KMS-11 (cell line): ENCODE data around the gene IGSF5.

ENCODE experiments used
- H2AFZ ChIP-seq: fragments of 200-600 bp; sonication (generic); 2 replicates; pipeline ENCODE4 v1.6.1; 2016; ENCODE audit warnings: antibody characterized with exemption, mixed run types, low read depth
- H3K27ac ChIP-seq: fragments of 200-600 bp; sonication (generic); 2 replicates; pipeline ENCODE4 v1.6.1; 2016; ENCODE audit warnings: mild to moderate bottlenecking, mixed run types
- H3K27me3 ChIP-seq: fragments of 200-600 bp; sonication (generic); 2 replicates; pipeline ENCODE4 v1.6.1; 2017; ENCODE audit warnings: mild to moderate bottlenecking, low read depth, mixed run types, moderate library complexity; ENCODE audit not compliant: insufficient read depth
- H3K36me3 ChIP-seq: fragments of 200-600 bp; sonication (generic); 2 replicates; pipeline ENCODE4 v1.6.1; 2017; ENCODE audit warnings: mild to moderate bottlenecking, mixed run types; ENCODE audit not compliant: insufficient read depth
- H3K4me1 ChIP-seq: fragments of 200-600 bp; sonication (generic); 2 replicates; pipeline ENCODE4 v1.6.1; 2016; ENCODE audit warnings: mild to moderate bottlenecking, low read depth, mixed run types; ENCODE audit not compliant: poor library complexity, severe bottlenecking
- H3K4me2 ChIP-seq: fragments of 200-600 bp; sonication (generic); 2 replicates; pipeline ENCODE4 v1.7.0; 2016; ENCODE audit warnings: mild to moderate bottlenecking, mixed run types
- H3K4me3 ChIP-seq: fragments of 200-600 bp; sonication (generic); IDR thresholded peaks from 2 replicates; pipeline ENCODE4 v1.6.1; 2017; ENCODE audit warnings: low read depth, low read length, mixed read lengths; ENCODE audit not compliant: insufficient read depth
- H3K79me2 ChIP-seq: fragments of 200-600 bp; sonication (generic); 2 replicates; pipeline ENCODE4 v1.6.1; 2016; ENCODE audit warnings: low read depth, mixed run types; ENCODE audit not compliant: insufficient read depth
- H3K9ac ChIP-seq: fragments of 200-600 bp; sonication (generic); 2 replicates; pipeline ENCODE4 v1.6.1; 2016; ENCODE audit warnings: mild to moderate bottlenecking, mixed run types
- H4K20me1 ChIP-seq: fragments of 200-600 bp; sonication (generic); 2 replicates; pipeline ENCODE4 v1.6.1; 2016; ENCODE audit warnings: mild to moderate bottlenecking, mixed run types; ENCODE audit not compliant: insufficient read depth
- CTCF ChIP-seq: fragments of 200-600 bp; sonication (generic); conservative IDR thresholded peaks from 2 replicates; pipeline ENCODE4 v1.6.1; 2017; ENCODE audit warnings: low read depth, mild to moderate bottlenecking, antibody characterized with exemption, low read length, moderate library complexity, mixed read lengths

Gene IGSF5

DNA sequence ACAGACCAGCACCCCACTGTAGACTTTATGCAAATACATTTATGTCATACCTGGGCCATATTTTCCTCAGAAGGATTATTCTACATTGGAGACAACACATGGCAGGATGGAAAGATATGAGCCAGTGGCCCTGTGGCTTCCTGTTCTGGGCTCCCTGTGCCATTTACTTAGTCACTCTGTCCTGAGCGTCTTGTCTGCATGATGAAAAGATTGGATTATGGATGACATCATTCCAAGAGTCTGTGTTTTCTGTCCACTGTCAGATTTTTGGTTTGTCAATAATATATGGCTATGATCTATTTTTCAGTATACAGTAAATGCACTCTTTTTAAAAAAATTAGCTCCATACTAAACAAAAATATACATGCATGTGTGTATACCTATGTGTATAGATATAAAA is 30.8 kb downstream of the IGSF5 start:
- no peak overlapping the region for H3K27ac ChIP-seq
- no peak overlapping the region for H3K9ac ChIP-seq
- no peaks in the 10 kb centered on the region for H3K36me3 ChIP-seq
- H3K4me2 ChIP-seq: no peak overlapping the region
- H3K4me1 ChIP-seq: no peaks in the 10 kb centered on the region
- no peaks in the 10 kb centered on the region for H3K27me3 ChIP-seq
- H3K4me3 ChIP-seq: no peak overlapping the region
- no peak overlapping the region for H2AFZ ChIP-seq
- TF ChIP-seq CTCF: no peak
- no peaks in the 10 kb centered on the region for H4K20me1 ChIP-seq
- no peaks in the 10 kb centered on the region for H3K79me2 ChIP-seq

DNA sequence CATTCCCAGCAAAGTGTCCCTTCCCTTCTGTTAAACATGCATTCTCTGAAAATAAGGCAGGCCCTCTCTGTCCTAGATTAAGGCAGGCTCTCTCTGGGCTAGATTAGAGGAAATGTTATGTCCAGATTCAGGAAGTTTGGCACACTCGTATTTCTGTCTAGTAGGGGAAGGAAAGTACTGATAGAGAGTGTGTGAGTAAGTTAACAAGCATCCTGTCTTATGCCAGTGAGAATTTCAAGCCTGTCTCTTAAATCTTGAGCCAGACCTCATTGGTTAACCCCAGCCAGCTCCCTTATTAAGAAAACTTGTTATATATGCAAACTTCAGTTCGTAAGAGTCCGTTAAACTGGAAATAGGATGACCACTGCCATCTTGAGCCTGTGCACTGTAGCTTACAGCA is 31.6 kb downstream of the IGSF5 start:
- H3K4me2 ChIP-seq: no peak overlapping the region
- H3K9ac ChIP-seq: no peak overlapping the region
- no peaks in the 10 kb centered on the region for H3K79me2 ChIP-seq
- no peaks in the 10 kb centered on the region for H3K27me3 ChIP-seq
- H3K36me3 ChIP-seq: no peaks in the 10 kb centered on the region
- no peak overlapping the region for H3K27ac ChIP-seq
- no peak overlapping the region for H2AFZ ChIP-seq
- no peaks in the 10 kb centered on the region for H4K20me1 ChIP-seq
- H3K4me3 ChIP-seq: no peak overlapping the region
- no peaks in the 10 kb centered on the region for H3K4me1 ChIP-seq
- no peak for TF ChIP-seq CTCF

DNA sequence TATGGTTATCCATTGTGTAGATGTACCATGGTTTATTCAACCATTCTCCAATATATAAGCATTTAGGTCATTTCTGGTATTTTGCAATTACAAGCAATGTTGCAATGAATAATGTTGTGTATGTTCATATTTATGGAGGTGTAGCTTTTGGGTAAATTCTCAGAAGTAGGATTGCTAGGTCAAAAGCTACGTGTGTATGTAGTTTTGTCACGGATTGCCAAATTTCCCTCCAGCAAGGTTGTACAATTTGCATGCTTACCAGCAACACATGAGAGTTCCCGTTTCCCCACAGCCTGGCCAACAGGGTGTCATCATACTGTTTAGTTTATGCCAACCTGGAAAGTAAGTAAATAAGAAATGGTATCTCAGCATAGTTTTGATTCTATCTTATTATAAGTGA is 36.3 kb downstream of the IGSF5 start:
- Histone ChIP-seq H2AFZ (no peak overlapping the region), H3K36me3 (no peaks in the 10 kb centered on the region), H3K27ac (no peak overlapping the region), H4K20me1 (no peaks in the 10 kb centered on the region), H3K27me3 (no peaks in the 10 kb centered on the region), H3K4me2 (no peak overlapping the region), H3K79me2 (no peaks in the 10 kb centered on the region), H3K4me1 (no peaks in the 10 kb centered on the region), H3K9ac (no peak overlapping the region), H3K4me3 (no peak overlapping the region)
- TF ChIP-seq CTCF: no peak

DNA sequence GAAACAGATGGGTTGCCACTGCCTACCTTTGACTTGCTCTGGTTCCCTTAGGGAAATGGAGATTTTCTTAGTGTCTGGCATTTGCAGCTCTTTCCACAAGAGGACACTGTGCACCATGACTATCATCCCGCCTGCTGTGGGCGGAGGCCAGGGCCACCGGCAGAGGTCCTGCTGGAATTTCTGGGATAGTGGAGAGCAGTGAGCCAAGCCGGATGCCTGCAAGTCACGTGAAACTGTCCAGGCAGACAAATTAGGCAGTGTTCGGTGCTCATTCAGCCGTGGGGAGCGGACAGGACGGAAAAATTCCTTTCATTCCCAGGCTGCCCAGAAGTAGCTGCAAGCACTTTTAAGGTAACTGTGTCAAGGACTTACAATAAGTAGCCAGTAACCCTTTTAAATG is 43.4 kb downstream of the IGSF5 start:
- Histone ChIP-seq H2AFZ (no peak overlapping the region), H3K4me2 (no peak overlapping the region), H3K4me3 (no peak overlapping the region), H3K27ac (no peak overlapping the region), H3K27me3 (no peaks in the 10 kb centered on the region), H3K4me1 (no peaks in the 10 kb centered on the region), H3K36me3 (no peaks in the 10 kb centered on the region), H3K9ac (no peak overlapping the region), H4K20me1 (no peaks in the 10 kb centered on the region), H3K79me2 (no peaks in the 10 kb centered on the region)
- no peak for TF ChIP-seq CTCF

GRCh38 chr21:39796466-39796865 is 51.5 kb downstream of the IGSF5 start:
- Histone ChIP-seq H4K20me1 (no peaks in the 10 kb centered on the region), H3K4me1 (no peaks in the 10 kb centered on the region), H2AFZ (no peak overlapping the region), H3K36me3 (no peaks in the 10 kb centered on the region), H3K9ac (no peak overlapping the region), H3K4me3 (no peak overlapping the region), H3K4me2 (no peak overlapping the region), H3K27me3 (no peaks in the 10 kb centered on the region), H3K27ac (no peak overlapping the region), H3K79me2 (no peaks in the 10 kb centered on the region)
- TF ChIP-seq CTCF: no peak
